Loucy (cell line): Measurements from ENCODE around the gene HSPG2.

Source experiments
- EZH2phosphoT487 ChIP-seq: fragments of 200-600 bp; IDR thresholded peaks from 2 replicates; pipeline ENCODE4 v1.6.1; 2018; ENCODE audit warnings: antibody characterized with exemption, mild to moderate bottlenecking, moderate library complexity, borderline replicate concordance
- TF ChIP-seq, protein P1 (sequence below): fragments of 200-600 bp; sonication (generic); conservative IDR thresholded peaks from 2 replicates; pipeline ENCODE4 v1.5.1; 2014; ENCODE audit warnings: mild to moderate bottlenecking, antibody characterized with exemption, low read length

DNA sequence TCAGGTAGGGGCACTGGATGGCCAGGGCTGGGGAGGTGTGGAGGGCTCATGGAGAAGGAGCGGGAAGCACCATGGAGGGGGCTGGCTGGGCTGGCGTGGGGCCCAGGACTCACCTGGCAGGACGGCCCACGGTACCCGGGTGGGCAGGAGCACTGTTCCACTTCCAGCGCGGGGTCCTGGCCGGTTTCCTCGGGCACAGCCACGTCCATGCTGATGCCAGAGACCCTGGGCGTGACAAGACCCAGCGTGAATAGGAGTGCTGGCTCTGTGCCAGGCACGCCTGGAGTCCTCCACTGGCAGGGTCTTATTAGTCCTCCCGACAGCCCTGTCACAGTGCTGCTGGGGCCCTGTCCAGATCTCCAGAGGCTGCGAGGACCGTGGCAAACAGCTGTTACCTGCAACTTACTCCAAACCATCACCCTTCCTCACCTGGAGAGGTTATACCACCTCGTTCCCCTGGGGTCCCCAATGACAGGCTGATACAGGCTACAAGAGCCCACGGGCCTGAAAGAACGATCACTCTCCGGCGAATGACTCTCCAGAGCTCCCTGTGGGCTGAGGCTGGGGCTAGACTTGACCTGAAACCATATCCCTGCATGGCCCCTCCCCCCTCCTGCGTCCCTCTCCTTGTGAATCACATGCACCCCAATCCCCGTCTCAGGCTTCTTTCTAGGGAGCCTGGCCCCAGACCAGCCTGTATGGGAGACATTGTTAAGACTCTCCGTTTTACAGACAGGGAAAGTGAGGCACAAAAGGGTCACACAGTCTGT lies 62.1 kb downstream of the HSPG2 start:
- TF ChIP-seq, protein P1, sequence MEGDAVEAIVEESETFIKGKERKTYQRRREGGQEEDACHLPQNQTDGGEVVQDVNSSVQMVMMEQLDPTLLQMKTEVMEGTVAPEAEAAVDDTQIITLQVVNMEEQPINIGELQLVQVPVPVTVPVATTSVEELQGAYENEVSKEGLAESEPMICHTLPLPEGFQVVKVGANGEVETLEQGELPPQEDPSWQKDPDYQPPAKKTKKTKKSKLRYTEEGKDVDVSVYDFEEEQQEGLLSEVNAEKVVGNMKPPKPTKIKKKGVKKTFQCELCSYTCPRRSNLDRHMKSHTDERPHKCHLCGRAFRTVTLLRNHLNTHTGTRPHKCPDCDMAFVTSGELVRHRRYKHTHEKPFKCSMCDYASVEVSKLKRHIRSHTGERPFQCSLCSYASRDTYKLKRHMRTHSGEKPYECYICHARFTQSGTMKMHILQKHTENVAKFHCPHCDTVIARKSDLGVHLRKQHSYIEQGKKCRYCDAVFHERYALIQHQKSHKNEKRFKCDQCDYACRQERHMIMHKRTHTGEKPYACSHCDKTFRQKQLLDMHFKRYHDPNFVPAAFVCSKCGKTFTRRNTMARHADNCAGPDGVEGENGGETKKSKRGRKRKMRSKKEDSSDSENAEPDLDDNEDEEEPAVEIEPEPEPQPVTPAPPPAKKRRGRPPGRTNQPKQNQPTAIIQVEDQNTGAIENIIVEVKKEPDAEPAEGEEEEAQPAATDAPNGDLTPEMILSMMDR, result no peak
- no peak for TF ChIP-seq EZH2phosphoT487
